IMR-90 (cell line): ENCODE data around the gene OPCML. TPM values are rescaled to one million over a fixed set of nuclear protein-coding genes. Genes with fewer than 3 reads are reported as not detected.

Experiments
- ATAC-seq: fragments of 200-7000 bp; cut with Tn5 transposase; 2 replicates; pipeline ENCODE4 v1.9.1; 2020; ENCODE audit warnings: low read depth, mild to moderate bottlenecking, moderate library complexity
- BruUV-seq: library from RNA; stranded (reverse); fragments of 400-500 nt; replicated peaks from 2 replicates; lab custom pipeline; 2021; lab: Mats Ljungman, UMichigan
- CTCF ChIA-PET: fragments of 300-600 bp; formaldehyde crosslinking; extraction: SDS; loops from one replicate; lab custom pipeline; 2021; ENCODE audit warnings: antibody characterized with exemption; lab: Yijun Ruan, JAX
- POLR2A ChIA-PET: fragments of 300-600 bp; sonication (Branson Sonifier 250); formaldehyde crosslinking; loops from one replicate; lab custom pipeline; 2022; ENCODE audit warnings: antibody characterized with exemption; ENCODE audit not compliant: unreplicated experiment; lab: Charles Lee
- DNase-seq: peaks from one replicate; pipeline ENCODE4 v3.0.0; 2013
- H2AFZ ChIP-seq: replicated peaks from 2 replicates; pipeline ENCODE3; 2013; ENCODE audit warnings: low read length, mild to moderate bottlenecking; ENCODE audit not compliant: poor library complexity
- H2AK5ac ChIP-seq: 2 replicates; pipeline ENCODE4 v1.6.1; 2013; ENCODE audit warnings: low read depth, low read length, inconsistent platforms
- H2AK9ac ChIP-seq: replicated peaks from 2 replicates; pipeline ENCODE3; 2013; ENCODE audit warnings: mild to moderate bottlenecking, low read depth, low read length, moderate library complexity; ENCODE audit not compliant: poor library complexity
- H2BK120ac ChIP-seq: 2 replicates; pipeline ENCODE4 v1.6.1; 2013; ENCODE audit warnings: low read depth, low read length, inconsistent platforms
- H2BK15ac ChIP-seq: 3 replicates; pipeline ENCODE4 v1.6.1; 2013; ENCODE audit warnings: low read depth, low read length, inconsistent platforms
- H2BK20ac ChIP-seq: 2 replicates; pipeline ENCODE4 v1.6.1; 2013; ENCODE audit warnings: low read depth, mild to moderate bottlenecking, inconsistent platforms, low read length, moderate library complexity
- H2BK5ac ChIP-seq: 2 replicates; pipeline ENCODE4 v1.6.1; 2013; ENCODE audit warnings: mild to moderate bottlenecking, low read depth, low read length, inconsistent platforms; ENCODE audit not compliant: poor library complexity, severe bottlenecking
- H3K14ac ChIP-seq: replicated peaks from 2 replicates; pipeline ENCODE4 v1.6.1; 2013; ENCODE audit warnings: low read depth, low read length, inconsistent platforms
- H3K18ac ChIP-seq: 2 replicates; pipeline ENCODE4 v1.6.1; 2013; ENCODE audit warnings: low read depth, low read length, control low read depth
- H3K23ac ChIP-seq: 2 replicates; pipeline ENCODE4 v1.6.1; 2013; ENCODE audit warnings: low read depth, low read length, inconsistent platforms
- H3K27ac ChIP-seq: 2 replicates; pipeline ENCODE4 v1.5.1; 2013; ENCODE audit warnings: mild to moderate bottlenecking, control low read depth, low read length; ENCODE audit not compliant: insufficient read depth
- H3K27me3 ChIP-seq: 2 replicates; pipeline ENCODE4 v1.6.1; 2013; ENCODE audit warnings: low read length; ENCODE audit not compliant: control insufficient read depth, insufficient read depth
- H3K36me3 ChIP-seq: 2 replicates; pipeline ENCODE4 v1.6.1; 2013; ENCODE audit warnings: low read length, mixed read lengths; ENCODE audit not compliant: control insufficient read depth, insufficient read depth
- H3K4ac ChIP-seq: 2 replicates; pipeline ENCODE4 v1.6.1; 2013; ENCODE audit warnings: low read depth, low read length, inconsistent platforms
- H3K4me1 ChIP-seq: 2 replicates; pipeline ENCODE4 v1.6.1; 2013; ENCODE audit warnings: low read length, mixed read lengths; ENCODE audit not compliant: control insufficient read depth, insufficient read depth
- H3K4me2 ChIP-seq: 2 replicates; pipeline ENCODE4 v1.6.1; 2013; ENCODE audit warnings: low read depth, mild to moderate bottlenecking, control low read depth, low read length, moderate library complexity
- H3K4me3 ChIP-seq: 2 replicates; pipeline ENCODE4 v1.5.1; 2013; ENCODE audit warnings: low read depth, mild to moderate bottlenecking, control low read depth, low read length, moderate library complexity; ENCODE audit not compliant: insufficient read depth
- H3K56ac ChIP-seq: 2 replicates; pipeline ENCODE4 v1.6.1; 2013; ENCODE audit warnings: low read length, inconsistent platforms; ENCODE audit not compliant: insufficient read depth; ENCODE audit errors: extremely low read depth
- H3K79me1 ChIP-seq, 2 experiments: 2 replicates each; pipeline ENCODE4 v1.6.1; 2013; ENCODE audit warnings: low read length in 2 of 2, inconsistent platforms in 1 of 2, low read depth in 1 of 2
- H3K9ac ChIP-seq: 2 replicates; pipeline ENCODE4 v1.6.1; 2013; ENCODE audit warnings: low read depth, low read length, control low read depth
- H3K9me1 ChIP-seq: 2 replicates; pipeline ENCODE4 v1.6.1; 2013; ENCODE audit warnings: low read length, inconsistent platforms; ENCODE audit not compliant: insufficient read depth
- H3K9me3 ChIP-seq: 2 replicates; pipeline ENCODE4 v1.6.1; 2013; ENCODE audit warnings: low read length; ENCODE audit not compliant: control insufficient read depth, insufficient read depth
- H4K20me1 ChIP-seq: 2 replicates; pipeline ENCODE4 v1.6.1; 2013; ENCODE audit warnings: low read length, inconsistent platforms; ENCODE audit not compliant: insufficient read depth
- H4K5ac ChIP-seq: 2 replicates; pipeline ENCODE4 v1.6.1; 2013; ENCODE audit warnings: mild to moderate bottlenecking, low read depth, low read length, control low read depth
- H4K8ac ChIP-seq, 2 experiments: 2 replicates each; pipeline ENCODE4 v1.6.1; 2013; ENCODE audit warnings: low read depth in 2 of 2, low read length in 2 of 2, control low read depth in 1 of 2, inconsistent platforms in 1 of 2
- H4K91ac ChIP-seq: 2 replicates; pipeline ENCODE4 v1.6.1; 2013; ENCODE audit warnings: low read depth, low read length, inconsistent platforms; ENCODE audit not compliant: insufficient read depth
- BHLHE40 ChIP-seq: fragments of 150-350 bp; IDR thresholded peaks from 2 replicates; pipeline ENCODE4 v1.6.1; 2016; ENCODE audit warnings: mild to moderate bottlenecking, low read depth, low read length
- WGBS, 2 experiments: methylation state at CpG; one replicate each; pipeline versions ENCODE4 v1.1.5 to v1.1.7; 2013; ENCODE audit warnings: missing lambda C conversion rate in 2 of 2; ENCODE audit not compliant: insufficient read length in 1 of 2; ENCODE audit errors: extremely low coverage in 2 of 2; 5-methylcytosine and 5-hydroxymethylcytosine counted together
- dilution Hi-C: fragments of 300-500 bp; cut with HindIII; formaldehyde crosslinking; loops from one replicate; pipeline ENCODE4 v1.14.3; 2018; ENCODE audit warnings: low sequenced_read_pairs; ENCODE audit not compliant: unreplicated experiment
- in situ Hi-C: fragments of 300-500 bp; cut with MboI; formaldehyde crosslinking; loops from 3 replicates; pipeline ENCODE4 v1.14.3; 2019; ENCODE audit warnings: low sequenced_read_pairs, inconsistent platforms, mixed read lengths
- intact Hi-C: fragments of 100-400 bp; cut with micrococcal nuclease; formaldehyde crosslinking; loops from 2 replicates; pipeline ENCODE4 v1.10.0; 2022
- polyA plus RNA-seq, 3 experiments: library from polyadenylated mRNA; depleted of rRNA; stranded (reverse); fragments of >200 nt; gene quantifications; 2 replicates each; pipeline ENCODE4 v1.2.3, GENCODE V29; 2012; ENCODE audit warnings: low replicate concordance in 1 of 3
- total RNA-seq: library from RNA; depleted of rRNA; stranded (reverse); fragments of >200 nt; gene quantifications from 2 replicates; pipeline ENCODE4 v1.2.3, GENCODE V29; 2012
- TF ChIP-seq, protein P1 (sequence below): conservative IDR thresholded peaks from 2 replicates; pipeline ENCODE4 v1.5.1; 2012; ENCODE audit warnings: mild to moderate bottlenecking, low read depth, low read length, improper control_type of control experiment
- TF ChIP-seq, protein P2 (sequence below): fragments of 150-350 bp; IDR thresholded peaks from 2 replicates; pipeline ENCODE4 v1.6.1; 2017; ENCODE audit warnings: mild to moderate bottlenecking, antibody characterized with exemption, low read length, low read depth

OPCML gene
- total and polyA plus RNA-seq, 2 of the 4 experiments (the other 2 are of a cell fraction) = under 0.01 to 2.6 TPM

DNA sequence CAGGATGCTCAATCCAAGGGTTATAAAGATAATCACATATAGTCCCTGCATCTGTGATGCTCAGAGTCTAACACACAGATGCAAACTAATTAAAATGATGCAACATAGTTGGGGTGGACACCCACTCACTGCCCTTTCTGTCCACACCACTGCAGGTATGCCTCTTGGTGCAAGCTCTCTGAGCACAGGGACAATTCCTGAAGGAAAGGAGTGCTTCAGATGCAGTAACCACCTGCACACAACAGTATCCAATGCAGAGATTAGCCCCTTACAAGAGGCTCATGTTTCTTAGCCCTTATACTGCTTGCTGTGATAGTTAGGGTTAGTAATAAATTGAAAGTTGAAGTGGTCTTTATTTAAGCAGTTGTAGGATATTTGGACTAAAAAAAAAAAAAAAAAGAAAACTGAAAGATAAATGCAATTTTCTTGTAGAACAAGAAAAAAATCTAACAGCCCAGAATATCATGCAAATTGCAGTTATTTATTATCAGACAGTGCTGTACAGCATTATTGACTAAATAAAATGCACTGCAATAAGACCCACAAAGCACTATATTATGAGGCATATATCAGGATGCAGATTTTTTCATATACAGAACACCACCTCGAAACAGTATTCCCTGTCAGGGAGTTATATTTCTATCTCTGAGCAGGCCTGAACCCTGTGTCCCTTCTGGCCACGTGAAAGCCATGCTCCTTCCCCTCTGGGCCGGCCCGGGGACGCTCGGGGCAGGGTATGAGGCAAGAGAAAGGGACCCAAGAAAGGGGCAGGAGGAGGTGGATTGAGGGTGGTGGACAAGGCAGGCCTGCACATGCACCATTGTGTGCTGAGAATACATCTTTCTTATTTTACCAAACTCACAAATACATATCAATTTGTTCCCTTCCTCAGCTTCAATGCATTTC is 260.2 kb downstream of the OPCML start:
- in situ Hi-C loops = no loop called here
- Histone ChIP-seq H3K4me2 (no peak overlapping the region), H3K4me3 (no peak overlapping the region), H4K20me1 (no peaks in the 10 kb centered on the region), H4K91ac (no peak overlapping the region), H3K9me3 (peaks cover 19% of the 10 kb centered on the region), H3K56ac (no peak overlapping the region), H4K5ac (no peak overlapping the region), H3K9ac (no peak overlapping the region), H3K23ac (no peak overlapping the region), H2AFZ (no peak overlapping the region), H2BK120ac (no peak overlapping the region), H3K9me1 (no peaks in the 10 kb centered on the region), H2BK5ac (no peak overlapping the region), H3K79me1 (no peaks in the 10 kb centered on the region), H2AK9ac (no peak overlapping the region), H3K27ac (no peak overlapping the region), H3K27me3 (no peaks in the 10 kb centered on the region), H3K4ac (no peak overlapping the region), H3K36me3 (no peaks in the 10 kb centered on the region), H4K8ac (no peak overlapping the region), H2BK15ac (no peak overlapping the region), H3K18ac (no peak overlapping the region), H3K4me1 (no peaks in the 10 kb centered on the region), H2BK20ac (no peak overlapping the region), H3K14ac (no peak overlapping the region), H2AK5ac (no peak overlapping the region)
- ChIA-PET CTCF (no interaction called here), POLR2A (no interaction called here)
- no peak for TF ChIP-seq BHLHE40
- TF ChIP-seq, protein P1, sequence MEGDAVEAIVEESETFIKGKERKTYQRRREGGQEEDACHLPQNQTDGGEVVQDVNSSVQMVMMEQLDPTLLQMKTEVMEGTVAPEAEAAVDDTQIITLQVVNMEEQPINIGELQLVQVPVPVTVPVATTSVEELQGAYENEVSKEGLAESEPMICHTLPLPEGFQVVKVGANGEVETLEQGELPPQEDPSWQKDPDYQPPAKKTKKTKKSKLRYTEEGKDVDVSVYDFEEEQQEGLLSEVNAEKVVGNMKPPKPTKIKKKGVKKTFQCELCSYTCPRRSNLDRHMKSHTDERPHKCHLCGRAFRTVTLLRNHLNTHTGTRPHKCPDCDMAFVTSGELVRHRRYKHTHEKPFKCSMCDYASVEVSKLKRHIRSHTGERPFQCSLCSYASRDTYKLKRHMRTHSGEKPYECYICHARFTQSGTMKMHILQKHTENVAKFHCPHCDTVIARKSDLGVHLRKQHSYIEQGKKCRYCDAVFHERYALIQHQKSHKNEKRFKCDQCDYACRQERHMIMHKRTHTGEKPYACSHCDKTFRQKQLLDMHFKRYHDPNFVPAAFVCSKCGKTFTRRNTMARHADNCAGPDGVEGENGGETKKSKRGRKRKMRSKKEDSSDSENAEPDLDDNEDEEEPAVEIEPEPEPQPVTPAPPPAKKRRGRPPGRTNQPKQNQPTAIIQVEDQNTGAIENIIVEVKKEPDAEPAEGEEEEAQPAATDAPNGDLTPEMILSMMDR = no peak
- TF ChIP-seq, protein P2, sequence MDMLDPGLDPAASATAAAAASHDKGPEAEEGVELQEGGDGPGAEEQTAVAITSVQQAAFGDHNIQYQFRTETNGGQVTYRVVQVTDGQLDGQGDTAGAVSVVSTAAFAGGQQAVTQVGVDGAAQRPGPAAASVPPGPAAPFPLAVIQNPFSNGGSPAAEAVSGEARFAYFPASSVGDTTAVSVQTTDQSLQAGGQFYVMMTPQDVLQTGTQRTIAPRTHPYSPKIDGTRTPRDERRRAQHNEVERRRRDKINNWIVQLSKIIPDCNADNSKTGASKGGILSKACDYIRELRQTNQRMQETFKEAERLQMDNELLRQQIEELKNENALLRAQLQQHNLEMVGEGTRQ = no peak
- dilution Hi-C loops = no loop called here
- DNase-seq (no peak), ATAC-seq (no peak)
- no TSS peak for BruUV-seq
- WGBS, 2 experiments = no CpG with 5 or more reads among the region's 6 CpGs
- intact Hi-C loops = no loop called here
